HepG2 (cell line): Measurements from ENCODE around the gene PDZK1. TPM values are rescaled to one million over a fixed set of nuclear protein-coding genes. Genes with fewer than 3 reads are reported as not detected.

Experiments
- ATAC-seq: fragments of 200-7000 bp; cut with Tn5 transposase; 3 replicates; pipeline ENCODE4 v1.9.1; 2020; ENCODE audit warnings: mild to moderate bottlenecking, moderate library complexity
- BruUV-seq: library from RNA; stranded (reverse); fragments of 400-500 nt; replicated peaks from 2 replicates; lab custom pipeline; 2021; lab: Mats Ljungman, UMichigan
- CTCF ChIA-PET: fragments of 300-600 bp; formaldehyde crosslinking; extraction: SDS; loops from one replicate; lab custom pipeline; 2021; ENCODE audit warnings: low total read pairs, inconsistent platforms, low intra/inter-chr PET ratio; lab: Yijun Ruan, JAX
- POLR2A ChIA-PET: fragments of 350-600 bp; sonication (Branson Sonifier 250); formaldehyde crosslinking; loops from one replicate; lab custom pipeline; 2020; ENCODE audit warnings: antibody characterized with exemption, inconsistent platforms; lab: Yijun Ruan, JAX
- DNase-seq: peaks from one replicate; pipeline ENCODE4 v3.0.0-alpha.2; 2015; ENCODE audit warnings: low spot score
- FAIRE-seq: peaks from 3 replicates; lab custom pipeline; 2011; peaks lifted over from hg19 to GRCh38; lab: Jason Lieb, UNC
- H2AFZ ChIP-seq: one replicate; pipeline ENCODE4 v1.6.1; 2011; ENCODE audit warnings: low read length, inconsistent platforms
- H3K27ac ChIP-seq: fragments of 300-600 bp; 3 replicates; pipeline ENCODE4 v1.8.0; 2011; ENCODE audit warnings: mixed run types, mild to moderate bottlenecking, mixed read lengths, low read length, inconsistent platforms; ENCODE audit not compliant: insufficient read depth; ENCODE audit errors: extremely low read length
- H3K27me3 ChIP-seq, 2 experiments: fragments of 200-600 bp in 1 of 2; 2 replicates in 1 of 2; 3 replicates in 1 of 2; pipeline versions ENCODE4 v1.6.0 to v1.8.0; 2011; ENCODE audit warnings: low read length in 2 of 2, mild to moderate bottlenecking in 2 of 2, moderate library complexity in 2 of 2, inconsistent platforms in 1 of 2; ENCODE audit not compliant: insufficient read depth in 2 of 2, control insufficient read depth in 1 of 2
- H3K36me3 ChIP-seq, 2 experiments: fragments of 200-600 bp in 1 of 2; replicated peaks in 1 of 2; 2 replicates in 1 of 2; 3 replicates in 1 of 2; pipeline versions ENCODE4 v1.5.1 to v1.8.0; 2011; ENCODE audit warnings: low read length in 2 of 2, inconsistent platforms in 1 of 2; ENCODE audit not compliant: insufficient read depth in 2 of 2, control insufficient read depth in 1 of 2
- H3K4me1 ChIP-seq: 2 replicates; pipeline ENCODE4 v1.5.1; 2012; ENCODE audit warnings: low read length, inconsistent platforms; ENCODE audit not compliant: insufficient read depth
- H3K4me2 ChIP-seq: 2 replicates; pipeline ENCODE4 v1.6.0; 2011; ENCODE audit warnings: low read depth, low read length, inconsistent platforms
- H3K4me3 ChIP-seq, 3 experiments: fragments of 200-600 bp in 1 of 3; sonication (generic), shearing (Covaris generic) in 1 of 3; replicated peaks in 1 of 3; 2 replicates each; pipeline ENCODE4 v1.5.1; 2011 to 2016; ENCODE audit warnings: low read length in 3 of 3, inconsistent platforms in 2 of 3, low read depth in 2 of 3, mild to moderate bottlenecking in 2 of 3, control low read depth in 1 of 3, mixed read lengths in 1 of 3; ENCODE audit not compliant: insufficient read depth in 1 of 3
- H3K79me2 ChIP-seq: one replicate; pipeline ENCODE4 v1.6.1; 2011; ENCODE audit warnings: low read length, inconsistent platforms; ENCODE audit not compliant: insufficient read depth
- H3K9ac ChIP-seq: 2 replicates; pipeline ENCODE4 v1.6.0; 2011; ENCODE audit warnings: mild to moderate bottlenecking, low read depth, low read length, inconsistent platforms; ENCODE audit not compliant: insufficient read depth
- H3K9me3 ChIP-seq: 2 replicates; pipeline ENCODE4 v1.5.1; 2012; ENCODE audit warnings: mild to moderate bottlenecking, low read length
- H4K20me1 ChIP-seq: 2 replicates; pipeline ENCODE4 v1.6.0; 2011; ENCODE audit warnings: inconsistent platforms, mild to moderate bottlenecking, low read length, moderate library complexity; ENCODE audit not compliant: insufficient read depth
- CENPX ChIP-seq: sonication (generic); formaldehyde crosslinking; IDR thresholded peaks from 2 replicates; pipeline ENCODE4 v1.9.0; 2021; ENCODE audit warnings: mild to moderate bottlenecking, missing genetic modification reagents, moderate library complexity
- HOXA5 ChIP-seq: sonication (generic); formaldehyde crosslinking; IDR thresholded peaks from 2 replicates; pipeline ENCODE4 v1.4.0; 2020; ENCODE audit warnings: missing genetic modification reagents
- MXD4 ChIP-seq: IDR thresholded peaks from 2 replicates; pipeline ENCODE4 v1.6.1; 2016; ENCODE audit warnings: mild to moderate bottlenecking, missing biosample characterization, missing genetic modification reagents
- NCOR1 ChIP-seq: fragments of 200-600 bp; sonication (generic); IDR thresholded peaks from 2 replicates; pipeline ENCODE4 v1.7.0; 2017; ENCODE audit warnings: antibody characterized with exemption, low read length, borderline replicate concordance
- NFKB2 ChIP-seq: sonication (generic); formaldehyde crosslinking; IDR thresholded peaks from 2 replicates; pipeline ENCODE4 v1.4.0; 2020; ENCODE audit warnings: missing genetic modification reagents, borderline replicate concordance
- NFKBIZ ChIP-seq: IDR thresholded peaks from 2 replicates; pipeline ENCODE4 v1.6.1; 2018; ENCODE audit warnings: missing genetic modification reagents, missing compliant biosample characterization
- POLR2AphosphoS5 ChIP-seq: IDR thresholded peaks from 2 replicates; pipeline ENCODE4 v1.6.1; 2012; ENCODE audit warnings: low read depth, low read length
- RBFOX2 ChIP-seq: fragments of 200-400 bp; formaldehyde crosslinking; IDR thresholded peaks from 2 replicates; pipeline ENCODE4 v1.6.1; 2017; ENCODE audit warnings: low read depth, mild to moderate bottlenecking, low read length
- TCF7L2 ChIP-seq: IDR thresholded peaks from 2 replicates; pipeline ENCODE4 v1.6.1; 2011; ENCODE audit warnings: mild to moderate bottlenecking, low read depth, low read length, moderate library complexity
- ZIK1 ChIP-seq: sonication (generic); formaldehyde crosslinking; IDR thresholded peaks from 2 replicates; pipeline ENCODE4 v1.5.0; 2020; ENCODE audit warnings: mild to moderate bottlenecking, low read depth, missing genetic modification reagents, borderline replicate concordance
- ZNF264 ChIP-seq: sonication (generic); formaldehyde crosslinking; IDR thresholded peaks from 2 replicates; pipeline ENCODE4 v1.4.0; 2020; ENCODE audit warnings: missing genetic modification reagents
- ZNF879 ChIP-seq: sonication (generic); formaldehyde crosslinking; IDR thresholded peaks from 2 replicates; pipeline ENCODE4 v1.8.1; 2023; ENCODE audit warnings: missing genetic modification reagents
- WGBS: methylation state at CpG from one replicate; pipeline ENCODE4 v1.1.6; 2017; ENCODE audit warnings: low lambda C conversion rate; 5-methylcytosine and 5-hydroxymethylcytosine counted together
- in situ Hi-C: cut with HindIII; loops from 2 replicates; pipeline ENCODE4 v1.10.0; 2017; ENCODE audit warnings: low pct_unique_long_range_greater_than_20kb; ENCODE audit not compliant: extremely low pct_ligation_motif_present
- intact Hi-C: fragments of 100-400 bp; cut with micrococcal nuclease; formaldehyde crosslinking; loops from one replicate; pipeline ENCODE4 v1.10.0; 2022; ENCODE audit not compliant: unreplicated experiment
- polyA plus RNA-seq, 8 experiments: library from polyadenylated mRNA; depleted of rRNA in 3 of 8; stranded (reverse) in 7 of 8; unstranded in 1 of 8; fragments of >200 nt; fragmentation: Illumina TruSeq in 4 of 8; extraction: Trizol in 4 of 8; gene quantifications; 2 replicates each; pipeline versions ENCODE4 v1.2.1 to v1.2.3, GENCODE V29; 2011 to 2016; ENCODE audit warnings: low read depth in 4 of 8, missing spikeins in 1 of 8, mixed read lengths in 1 of 8; ENCODE audit not compliant: insufficient read depth in 1 of 8
- total RNA-seq, 5 experiments: library from RNA; depleted of rRNA; stranded (reverse); fragments of >200 nt; fragmentation: Illumina TruSeq; extraction: Trizol; gene quantifications; 2 replicates each; pipeline ENCODE4 v1.2.3, GENCODE V29; 2016; ENCODE audit warnings: low read depth in 1 of 5
- TF ChIP-seq, protein P1 (sequence below): sonication (generic); formaldehyde crosslinking; IDR thresholded peaks from 2 replicates; pipeline ENCODE4; 2020; ENCODE audit warnings: missing genetic modification reagents, mild to moderate bottlenecking, borderline replicate concordance
- TF ChIP-seq, protein P2 (sequence below): sonication (generic); formaldehyde crosslinking; IDR thresholded peaks from 2 replicates; pipeline ENCODE4 v1.4.0; 2020; ENCODE audit warnings: missing genetic modification reagents

The PDZK1 gene
- total and polyA plus RNA-seq, 2 of the 13 experiments (the other 11 are each of a cell fraction or from before 2014, with no cell fraction given): 16.2 to 46.4 TPM

GRCh38 chr1:145695821-145696629 is 11.1 kb downstream of the PDZK1 start:
- 93% methylated on average over 5 of the region's 5 CpGs for WGBS
- intact Hi-C loops: loop anchor here (2.0 kb wide), 1 partner anchor 19 kb away; no protein-coding TSS in a partner anchor
- no peaks in the 10 kb centered on the region for H4K20me1 ChIP-seq
- H3K27ac ChIP-seq: no peak overlapping the region
- no peak overlapping the region for H3K4me3 ChIP-seq
- no peaks in the 10 kb centered on the region for H3K9me3 ChIP-seq
- no peaks in the 10 kb centered on the region for H3K27me3 ChIP-seq
- H3K79me2 ChIP-seq: peaks cover 2% of the 10 kb centered on the region
- H3K4me2 ChIP-seq: no peak overlapping the region
- no TSS peak for BruUV-seq
- H2AFZ ChIP-seq: no peak overlapping the region
- in situ Hi-C loops: no loop called here
- H3K9ac ChIP-seq: no peak overlapping the region
- peaks cover 1 to 6% of the 10 kb centered on the region in 2 experiments; a peak in 4 of 5 replicates for H3K36me3 ChIP-seq
- peaks cover 19% of the 10 kb centered on the region for H3K4me1 ChIP-seq
- CTCF ChIA-PET: no interaction called here
- POLR2A ChIA-PET: interaction anchor here (1.7 kb wide), 1 partner anchor 12 kb away, joined by 5 read pairs; the partner anchor contains the start of gene PDZK1
- no peak for DNase-seq
- FAIRE-seq: no peak
- no peak for ATAC-seq
- TF ChIP-seq POLR2AphosphoS5 (no peak), CENPX (CRISPR knock-in tag) (no peak), MXD4 (CRISPR knock-in tag) (no peak), RBFOX2 (no peak), TCF7L2 (no peak), ZNF879 (no peak), NCOR1 (no peak), NFKB2 (CRISPR knock-in tag) (no peak), ZIK1 (CRISPR knock-in tag) (no peak), ZNF264 (CRISPR knock-in tag) (no peak), HOXA5 (CRISPR knock-in tag) (no peak), NFKBIZ (no peak)
- TF ChIP-seq, protein P1, sequence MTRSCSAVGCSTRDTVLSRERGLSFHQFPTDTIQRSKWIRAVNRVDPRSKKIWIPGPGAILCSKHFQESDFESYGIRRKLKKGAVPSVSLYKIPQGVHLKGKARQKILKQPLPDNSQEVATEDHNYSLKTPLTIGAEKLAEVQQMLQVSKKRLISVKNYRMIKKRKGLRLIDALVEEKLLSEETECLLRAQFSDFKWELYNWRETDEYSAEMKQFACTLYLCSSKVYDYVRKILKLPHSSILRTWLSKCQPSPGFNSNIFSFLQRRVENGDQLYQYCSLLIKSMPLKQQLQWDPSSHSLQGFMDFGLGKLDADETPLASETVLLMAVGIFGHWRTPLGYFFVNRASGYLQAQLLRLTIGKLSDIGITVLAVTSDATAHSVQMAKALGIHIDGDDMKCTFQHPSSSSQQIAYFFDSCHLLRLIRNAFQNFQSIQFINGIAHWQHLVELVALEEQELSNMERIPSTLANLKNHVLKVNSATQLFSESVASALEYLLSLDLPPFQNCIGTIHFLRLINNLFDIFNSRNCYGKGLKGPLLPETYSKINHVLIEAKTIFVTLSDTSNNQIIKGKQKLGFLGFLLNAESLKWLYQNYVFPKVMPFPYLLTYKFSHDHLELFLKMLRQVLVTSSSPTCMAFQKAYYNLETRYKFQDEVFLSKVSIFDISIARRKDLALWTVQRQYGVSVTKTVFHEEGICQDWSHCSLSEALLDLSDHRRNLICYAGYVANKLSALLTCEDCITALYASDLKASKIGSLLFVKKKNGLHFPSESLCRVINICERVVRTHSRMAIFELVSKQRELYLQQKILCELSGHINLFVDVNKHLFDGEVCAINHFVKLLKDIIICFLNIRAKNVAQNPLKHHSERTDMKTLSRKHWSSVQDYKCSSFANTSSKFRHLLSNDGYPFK (CRISPR knock-in tag): no peak
- TF ChIP-seq, protein P2, sequence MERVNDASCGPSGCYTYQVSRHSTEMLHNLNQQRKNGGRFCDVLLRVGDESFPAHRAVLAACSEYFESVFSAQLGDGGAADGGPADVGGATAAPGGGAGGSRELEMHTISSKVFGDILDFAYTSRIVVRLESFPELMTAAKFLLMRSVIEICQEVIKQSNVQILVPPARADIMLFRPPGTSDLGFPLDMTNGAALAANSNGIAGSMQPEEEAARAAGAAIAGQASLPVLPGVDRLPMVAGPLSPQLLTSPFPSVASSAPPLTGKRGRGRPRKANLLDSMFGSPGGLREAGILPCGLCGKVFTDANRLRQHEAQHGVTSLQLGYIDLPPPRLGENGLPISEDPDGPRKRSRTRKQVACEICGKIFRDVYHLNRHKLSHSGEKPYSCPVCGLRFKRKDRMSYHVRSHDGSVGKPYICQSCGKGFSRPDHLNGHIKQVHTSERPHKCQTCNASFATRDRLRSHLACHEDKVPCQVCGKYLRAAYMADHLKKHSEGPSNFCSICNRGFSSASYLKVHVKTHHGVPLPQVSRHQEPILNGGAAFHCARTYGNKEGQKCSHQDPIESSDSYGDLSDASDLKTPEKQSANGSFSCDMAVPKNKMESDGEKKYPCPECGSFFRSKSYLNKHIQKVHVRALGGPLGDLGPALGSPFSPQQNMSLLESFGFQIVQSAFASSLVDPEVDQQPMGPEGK (CRISPR knock-in tag): no peak
